Stomach (tissue), 4 donors: ENCODE data around the gene GAS5.

Experiments
- CTCF ChIP-seq, 7 experiments: fragments of 450-650 bp in 4 of 7; fragments of 200-600 bp in 3 of 7; sonication (generic) in 3 of 7; IDR thresholded peaks; one replicate each; pipeline ENCODE4 v1.5.1; 2016 to 2019; ENCODE audit warnings: antibody characterized with exemption in 7 of 7, control low read depth in 2 of 7, mild to moderate bottlenecking in 1 of 7
- POLR2A ChIP-seq, 4 donors: fragments of 450-650 bp; IDR thresholded peaks; one replicate each; pipeline ENCODE4 v1.6.1; 2016; ENCODE audit warnings: antibody characterized with exemption in 4 of 4, control low read depth in 2 of 4, mild to moderate bottlenecking in 1 of 4, moderate library complexity in 1 of 4

GRCh38 chr1:173887627-173888026 lies 19.8 kb upstream of the GAS5 start:
- TF ChIP-seq POLR2A (IDR thresholded peaks at IDR 0.05) (no peak), CTCF (IDR thresholded peaks at IDR 0.05) (no peak)
